GM19438 (cell line): ENCODE results near the gene ZC3H12C.
"Not testable (repeated sequence)": the region's sequence is repeated elsewhere in the genome, so short reads cannot be mapped to it uniquely, and the experiment has no call there.

Experiments
- ATAC-seq: cut with Tn5 transposase; IDR thresholded peaks from one replicate; pipeline ENCODE4 v1.9.1; 2021; ENCODE audit warnings: low read depth; ENCODE audit not compliant: unreplicated experiment

The ZC3H12C gene

GRCh38 chr11:110208678-110209312 is 115.6 kb downstream of the ZC3H12C start:
- not testable (repeated sequence) for ATAC-seq

GRCh38 chr11:110209313-110209694 is 116.1 kb downstream of the ZC3H12C start:
- not testable (repeated sequence) for ATAC-seq

- ATAC-seq = no peak
Observed at GRCh38 chr11:110217223-110217877, 124.2 kb downstream of the ZC3H12C start.

GRCh38 chr11:110217936-110218335 is 124.7 kb downstream of the ZC3H12C start:
- no peak for ATAC-seq

GRCh38 chr11:110219006-110219785 is 126.0 kb downstream of the ZC3H12C start:
- ATAC-seq = no peak
